Suppressor macrophage (primary cell): Measurements from ENCODE around the gene CASZ1.

Experiments used
- DNase-seq, 4 experiments: peaks; one replicate each; pipeline ENCODE4 v3.0.0-alpha.2; 2020 to 2022

Gene CASZ1

DNA sequence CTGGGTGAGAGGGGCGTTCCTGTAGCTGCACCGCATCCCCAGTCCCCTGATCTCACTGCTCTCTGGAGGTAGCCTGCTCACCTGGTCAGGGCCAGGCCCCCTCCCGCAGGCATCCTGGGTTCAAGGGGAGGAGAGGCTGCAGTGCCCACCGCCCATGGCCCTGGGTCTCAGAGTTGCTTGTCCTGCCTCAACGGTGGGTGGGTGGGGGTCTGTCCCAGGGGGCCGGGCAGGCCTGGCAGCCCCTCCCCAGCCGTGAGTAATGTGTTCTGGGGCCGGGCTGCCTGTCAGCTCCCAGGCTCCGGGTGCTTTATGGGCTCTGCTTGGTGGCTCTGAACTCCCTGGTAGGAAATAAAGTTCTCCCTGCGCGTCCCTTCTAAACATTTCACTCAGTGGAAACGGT, 126.9 kb downstream of the CASZ1 start:
- DNase-seq, result no peak

DNA sequence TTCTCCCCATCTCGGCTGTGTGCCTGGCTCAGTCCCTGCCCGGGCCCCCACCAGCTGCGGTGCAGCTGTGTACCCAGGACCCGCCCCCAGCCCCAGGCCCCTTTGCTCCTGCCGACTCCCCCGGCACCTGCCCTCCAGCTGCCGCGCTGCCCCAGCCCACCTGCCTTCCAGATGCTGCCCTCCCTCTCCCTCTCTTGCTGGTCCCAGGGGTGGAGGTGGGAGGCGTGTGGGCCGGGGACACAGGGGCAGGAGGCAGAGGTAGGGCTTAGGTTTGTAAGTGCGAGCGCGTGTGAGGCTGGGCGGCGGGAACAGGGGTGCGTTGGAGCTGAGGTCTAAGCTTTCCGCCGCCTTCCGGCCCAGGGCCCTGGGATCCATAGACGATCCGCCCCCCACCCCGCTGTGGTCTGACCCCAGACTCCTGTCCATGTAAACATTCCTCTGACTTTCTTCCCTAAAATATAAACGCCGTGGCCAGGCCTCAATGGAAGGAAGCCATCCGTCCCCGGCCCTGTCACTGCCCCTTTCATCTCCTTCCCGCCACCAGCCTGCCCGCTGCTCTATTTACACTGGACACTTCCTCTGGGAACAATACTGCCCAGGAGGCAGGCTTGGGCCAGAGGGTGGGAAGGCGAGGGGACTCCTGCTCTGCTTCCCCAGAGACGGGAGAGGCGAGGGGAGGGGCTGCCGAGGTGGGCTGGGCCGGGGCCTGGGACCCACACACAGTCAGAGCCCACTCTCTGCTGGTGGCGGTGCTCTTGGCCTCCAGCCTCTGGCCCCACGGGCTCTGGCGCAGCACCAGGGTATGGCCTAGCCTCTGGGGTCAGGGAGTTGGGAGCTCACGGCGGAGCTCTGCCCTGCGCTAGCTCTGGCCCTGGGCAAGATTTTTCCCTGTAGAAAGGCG, 128.3 kb downstream of the CASZ1 start:
- DNase-seq, result no peak

DNA sequence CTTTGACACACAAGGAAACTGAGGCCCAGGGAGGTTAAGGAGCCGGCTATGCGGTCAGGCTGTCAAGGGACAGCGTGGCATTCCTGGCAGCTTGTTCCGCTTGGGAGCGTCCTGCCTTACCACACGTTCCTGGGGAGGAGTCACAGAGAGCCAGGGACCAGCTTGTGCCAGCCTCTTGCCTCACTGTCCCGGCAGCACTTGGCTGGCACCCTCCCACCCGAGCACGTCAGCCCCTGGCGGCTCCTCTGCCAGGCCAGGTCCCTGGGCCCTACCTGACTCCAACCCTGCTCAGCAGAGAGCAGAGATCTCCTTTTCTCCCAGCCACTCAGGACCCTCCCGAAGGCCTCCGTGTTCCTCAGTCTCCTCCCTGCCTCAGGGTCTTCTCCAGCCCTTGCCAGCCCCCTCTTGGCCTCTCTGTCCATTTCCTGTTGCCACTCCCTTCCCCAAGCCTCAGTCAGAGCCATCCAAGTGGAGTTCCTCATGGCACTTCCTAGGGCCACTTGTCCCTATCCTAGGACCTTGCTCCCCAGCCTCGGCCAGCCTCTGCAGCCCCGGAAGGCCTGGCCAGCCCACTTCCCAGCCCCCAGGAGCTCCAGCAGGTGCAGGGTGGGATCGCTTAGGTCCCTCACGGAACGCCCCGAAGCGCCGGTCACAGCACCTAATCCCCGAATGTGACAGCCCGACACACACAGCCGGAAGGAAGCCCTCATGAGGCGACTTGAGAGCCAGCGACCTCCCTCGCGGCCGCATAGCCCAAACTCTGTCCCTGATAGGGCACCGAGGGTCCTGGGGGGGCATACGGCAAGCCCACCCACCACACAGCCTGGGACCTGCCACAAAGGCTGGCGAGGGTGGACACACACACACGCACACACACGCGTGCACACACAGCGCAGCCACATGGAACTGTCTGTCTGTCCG, 130.3 kb downstream of the CASZ1 start:
- no peak for DNase-seq

DNA sequence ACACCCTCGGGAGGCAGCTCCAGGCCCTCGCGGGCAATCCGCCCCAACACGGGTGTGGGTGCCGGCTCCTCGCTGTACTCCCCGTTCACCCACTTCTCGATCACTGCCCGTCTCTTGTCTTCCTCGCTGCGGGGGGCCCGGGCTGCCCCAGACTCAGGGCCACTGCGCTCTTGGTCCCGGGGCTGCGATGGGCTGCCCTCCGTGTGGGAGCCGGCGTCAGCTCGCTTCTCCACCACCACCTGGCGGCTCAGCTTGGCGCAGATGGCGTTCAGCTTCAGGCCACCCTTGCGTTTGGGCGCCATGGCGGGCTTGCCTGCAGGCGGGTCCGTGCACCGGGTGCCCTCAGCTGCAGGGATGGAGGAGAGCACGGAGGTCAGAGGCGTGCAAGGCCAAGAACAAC, 131.2 kb downstream of the CASZ1 start:
- no peak for DNase-seq

DNA sequence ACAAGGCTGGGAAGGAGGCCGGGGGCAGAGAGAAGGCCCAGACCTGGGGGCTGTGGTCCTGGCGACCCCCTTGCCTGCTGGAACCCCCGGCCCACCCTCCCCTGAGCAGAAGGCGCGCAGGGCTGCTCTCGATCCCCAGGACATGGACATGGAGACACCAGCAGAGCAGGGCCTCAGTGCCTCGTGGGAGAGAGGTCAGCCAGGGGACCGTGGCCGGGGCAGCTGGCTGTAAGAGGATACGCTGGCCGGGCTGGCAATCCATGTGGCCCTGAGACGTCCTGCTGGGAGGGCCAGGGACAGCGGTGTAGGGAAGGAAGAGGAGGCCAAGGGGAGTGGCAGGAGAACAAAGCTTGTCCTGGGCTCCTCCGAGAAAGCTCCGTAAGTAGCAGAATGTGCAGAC, 132.2 kb downstream of the CASZ1 start:
- DNase-seq, result no peak

DNA sequence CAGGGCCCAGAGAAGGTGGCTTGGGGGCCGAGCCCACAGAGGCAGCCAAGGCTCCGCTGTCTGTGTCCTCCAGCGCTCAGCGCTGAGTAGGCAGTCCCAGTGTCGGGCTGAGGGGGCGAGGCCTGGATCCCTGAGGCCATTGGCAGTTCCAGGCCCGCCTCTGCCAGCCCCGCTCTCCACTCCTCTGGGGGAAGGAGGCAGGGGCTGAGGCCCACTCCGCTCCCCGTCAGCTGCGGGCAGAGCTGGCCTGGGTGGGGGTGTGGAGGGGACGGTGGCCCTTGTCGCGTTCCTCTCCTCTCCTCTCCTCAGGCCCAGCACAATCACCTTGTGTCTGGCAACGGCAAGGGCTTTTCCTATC, 132.8 kb downstream of the CASZ1 start:
- no peak for DNase-seq

DNA sequence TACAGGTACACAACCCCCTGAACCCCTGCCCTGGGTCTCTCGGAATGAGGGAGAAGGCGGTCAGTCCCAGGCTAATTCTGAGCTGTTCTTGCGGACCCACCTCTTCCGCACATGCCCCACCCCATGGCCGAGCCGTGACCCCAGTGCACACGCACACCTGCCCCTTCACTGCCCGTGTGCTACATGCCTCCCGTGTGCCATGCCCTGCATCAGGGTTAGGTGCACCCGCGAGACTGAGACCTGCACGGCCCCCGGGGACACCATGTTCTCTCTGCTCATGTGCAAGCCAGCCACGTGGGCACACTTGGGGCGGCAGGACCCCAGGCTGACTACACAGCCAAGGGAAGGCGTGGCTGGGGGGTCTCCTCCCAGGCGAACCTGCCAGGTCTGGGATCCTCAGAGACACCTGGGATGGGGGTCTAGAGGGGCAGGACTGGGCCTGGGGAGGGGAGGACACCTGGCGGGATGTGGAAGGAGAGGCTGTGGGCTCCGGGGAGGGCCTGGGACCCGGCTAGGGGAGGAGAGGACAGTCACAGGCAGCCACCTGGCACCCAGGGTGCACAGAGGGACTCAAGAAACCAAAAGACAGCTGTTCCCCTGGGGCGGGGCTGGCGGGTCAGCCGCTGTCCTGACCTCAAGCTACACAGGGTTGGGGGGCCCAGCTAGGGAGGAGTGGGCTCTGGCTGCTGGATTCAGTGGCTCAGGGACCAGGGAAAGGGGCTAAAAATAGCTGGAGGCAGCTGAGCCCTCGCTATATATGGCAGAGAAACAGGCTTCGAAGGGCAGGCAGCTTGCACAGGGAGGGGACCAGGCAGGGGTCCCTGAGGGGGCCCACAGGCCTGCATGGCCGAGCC, 133.4 kb downstream of the CASZ1 start:
- DNase-seq, result no peak

DNA sequence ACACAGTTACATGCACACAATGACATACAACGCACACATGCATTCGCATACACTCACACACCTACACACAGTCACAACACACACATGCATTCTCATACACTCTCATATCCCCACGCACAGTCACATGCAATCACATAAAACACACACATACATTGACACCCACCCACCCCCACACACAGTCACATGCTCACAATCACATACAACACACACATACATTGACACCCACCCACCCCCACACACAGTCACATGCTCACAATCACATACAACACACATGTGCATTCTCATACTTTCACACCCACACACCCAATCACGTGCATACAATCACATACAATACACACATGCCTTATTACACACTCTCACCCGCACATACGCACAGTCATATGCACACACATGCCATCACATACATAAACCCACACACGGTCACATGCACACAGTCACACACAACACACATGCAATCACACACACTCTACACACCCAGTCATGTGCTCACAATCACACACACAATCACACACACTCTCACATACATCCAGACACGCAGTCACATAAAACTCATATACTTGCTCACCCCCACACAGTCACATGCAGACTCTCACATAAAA, 134.3 kb downstream of the CASZ1 start:
- DNase-seq, result no peak

DNA sequence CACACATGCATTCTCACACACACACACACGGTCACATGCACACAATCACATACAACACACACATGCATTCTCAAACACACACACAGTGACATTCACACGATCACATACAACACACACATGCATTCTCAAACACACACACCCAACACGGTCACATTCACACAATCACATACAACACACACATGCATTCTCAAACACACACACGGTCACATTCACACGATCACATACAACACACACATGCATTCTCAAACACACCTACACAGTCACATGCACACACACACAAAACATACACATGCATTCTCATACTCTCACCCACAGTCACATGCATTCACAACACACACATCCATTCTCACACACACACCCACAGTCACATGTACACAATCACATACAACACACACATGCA, 135.0 kb downstream of the CASZ1 start:
- no peak for DNase-seq

DNA sequence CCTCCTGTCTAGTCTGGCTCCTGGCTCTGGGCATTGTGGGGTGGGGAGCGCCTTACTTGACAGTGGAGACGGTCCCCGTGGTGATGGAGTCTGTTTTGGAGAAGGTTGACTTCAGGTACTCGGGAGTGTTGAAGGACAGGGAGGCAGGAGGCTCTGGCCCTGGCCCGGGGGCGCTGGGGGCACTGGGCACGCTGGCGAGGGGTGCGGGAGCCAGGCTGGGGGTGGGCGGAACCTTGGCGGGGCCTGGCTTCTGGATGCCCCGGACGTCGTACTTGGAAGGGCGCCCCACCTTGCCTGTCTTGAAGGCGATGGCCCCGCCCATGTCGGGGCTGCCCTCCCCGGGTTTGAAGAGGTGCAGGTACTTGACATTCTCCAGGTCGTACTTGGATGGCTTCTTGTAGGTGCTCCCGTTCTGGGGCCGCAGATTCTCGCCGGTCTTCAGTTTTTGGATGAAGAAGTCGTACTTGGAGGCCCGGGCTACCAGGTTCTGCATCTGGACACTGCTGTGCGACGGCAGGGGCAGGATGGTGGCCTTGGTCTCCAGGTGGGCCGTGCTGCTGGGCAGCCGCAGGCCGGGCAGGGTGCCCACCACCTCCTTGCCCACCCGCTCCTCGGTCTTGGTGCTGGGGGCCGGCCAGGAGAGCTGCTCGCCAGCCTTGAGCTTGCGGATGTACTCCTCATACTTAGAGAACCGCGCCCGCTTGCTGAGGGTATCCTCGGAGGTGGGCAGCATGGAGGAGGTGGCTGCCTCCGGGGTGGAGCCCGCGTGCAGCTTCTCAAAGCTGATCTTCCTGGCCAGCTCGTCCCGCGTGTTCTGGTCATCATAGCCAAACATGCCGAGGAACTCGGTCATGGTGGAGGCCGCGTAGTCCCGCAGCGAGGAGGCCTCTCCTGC, 136.6 kb downstream of the CASZ1 start:
- no peak for DNase-seq

DNA sequence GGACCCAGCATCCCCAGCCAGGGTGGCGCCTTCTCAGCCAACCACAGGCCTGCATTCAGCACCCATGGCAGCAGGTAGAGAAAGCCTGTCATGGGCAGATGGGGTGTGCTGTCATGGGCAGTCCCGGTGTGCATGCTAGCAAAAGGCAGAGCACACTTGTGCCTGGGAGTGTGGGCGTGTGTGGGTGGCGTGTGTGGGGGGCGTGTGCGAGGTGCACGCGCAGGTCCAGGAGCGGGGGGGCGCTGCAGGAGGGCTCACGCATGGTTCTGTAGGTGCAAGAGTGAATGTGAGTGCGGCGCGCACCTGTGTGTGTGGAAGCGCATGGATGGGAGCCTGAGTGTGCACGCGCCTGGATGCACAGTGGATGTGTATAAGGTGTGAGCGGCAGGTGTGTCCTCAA, 137.2 kb downstream of the CASZ1 start:
- no peak for DNase-seq

DNA sequence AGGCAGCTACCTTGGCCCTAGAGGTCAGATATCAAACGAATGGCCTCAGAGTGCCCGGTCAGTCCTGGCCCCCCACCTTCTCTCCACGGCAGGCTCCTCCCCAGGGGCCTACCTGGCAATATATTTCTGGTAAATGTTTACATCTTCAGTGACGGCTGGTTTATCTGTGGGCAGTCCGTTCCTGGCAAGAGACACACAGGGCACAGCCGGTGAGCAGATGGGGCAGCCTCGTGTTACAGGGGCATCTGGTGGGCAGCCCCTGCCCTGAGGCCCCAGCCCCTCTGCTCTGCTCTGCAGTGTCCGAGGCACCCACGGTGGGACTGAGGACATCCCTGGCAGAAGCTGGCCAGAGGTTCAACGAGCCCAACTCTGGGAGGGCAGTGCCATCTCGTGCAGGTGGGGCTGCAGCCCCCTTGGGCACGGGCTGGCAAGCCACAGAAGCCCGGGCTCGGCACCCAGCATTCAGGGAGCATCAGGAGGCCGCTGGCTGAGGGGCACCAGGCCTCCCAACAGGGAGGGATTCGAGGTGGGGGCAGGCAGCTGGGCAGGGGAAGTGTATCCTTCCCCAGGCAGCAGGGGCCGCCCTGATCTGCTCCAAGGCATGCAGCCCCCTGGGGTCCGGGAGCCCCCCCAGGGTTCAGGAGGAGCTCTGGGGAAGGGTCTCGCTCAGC, 137.9 kb downstream of the CASZ1 start:
- no peak for DNase-seq

DNA sequence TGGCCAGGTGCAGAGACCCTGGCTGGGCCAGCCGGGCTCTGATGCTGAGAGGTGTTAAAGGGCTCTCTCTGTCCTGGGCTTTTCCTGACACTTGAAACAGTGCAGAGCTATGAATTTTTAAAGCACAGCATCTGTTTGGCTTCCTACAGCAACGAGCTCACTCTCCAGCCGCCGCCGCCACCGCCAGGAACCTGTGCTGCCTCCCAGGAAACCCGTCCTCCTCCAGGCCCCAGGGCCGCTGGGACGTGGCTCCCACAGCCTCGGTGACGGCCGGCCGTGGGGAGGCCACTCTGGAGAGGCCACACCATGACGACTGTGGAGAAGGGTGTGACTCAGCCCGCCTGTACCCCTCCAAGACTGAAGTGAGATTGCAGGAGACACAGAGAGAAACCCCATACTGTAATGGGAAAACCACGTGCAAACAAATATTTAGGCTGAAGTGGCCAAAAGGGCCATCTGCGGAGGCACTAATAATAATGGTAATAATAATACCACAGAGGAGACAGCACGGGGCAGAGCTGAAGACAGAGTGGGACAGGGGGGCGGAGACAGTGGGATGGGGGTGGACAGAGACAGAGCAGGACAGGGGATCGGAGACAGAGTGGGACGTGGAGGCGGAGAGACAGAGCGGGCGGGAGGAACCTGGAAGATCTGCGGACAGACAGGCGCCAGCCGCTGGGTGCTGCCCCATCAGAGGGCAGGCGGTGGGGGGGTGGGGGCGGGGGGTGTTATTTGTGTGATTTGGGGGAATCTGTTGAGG, 139.2 kb downstream of the CASZ1 start:
- no peak for DNase-seq

DNA sequence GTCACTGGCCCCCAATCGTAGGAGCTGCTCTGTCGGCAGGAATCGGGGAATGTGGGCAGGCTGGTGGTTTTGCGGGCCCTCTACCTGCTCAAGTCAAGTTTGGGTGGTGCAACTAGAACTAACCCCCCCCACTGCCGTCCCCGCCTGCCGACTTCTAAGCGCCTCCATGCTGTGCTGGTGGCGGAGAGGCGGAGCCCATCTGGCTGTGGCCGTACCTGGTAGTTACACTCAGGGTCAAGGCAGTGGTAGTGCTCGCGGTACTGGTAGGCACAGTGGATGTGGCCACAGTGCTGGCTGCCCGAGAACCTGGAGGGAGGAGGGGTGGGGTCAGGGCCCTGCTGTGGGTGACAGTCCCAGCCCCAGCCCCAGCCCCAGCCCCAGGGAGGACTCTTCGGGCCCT, 140.0 kb downstream of the CASZ1 start:
- no peak for DNase-seq

DNA sequence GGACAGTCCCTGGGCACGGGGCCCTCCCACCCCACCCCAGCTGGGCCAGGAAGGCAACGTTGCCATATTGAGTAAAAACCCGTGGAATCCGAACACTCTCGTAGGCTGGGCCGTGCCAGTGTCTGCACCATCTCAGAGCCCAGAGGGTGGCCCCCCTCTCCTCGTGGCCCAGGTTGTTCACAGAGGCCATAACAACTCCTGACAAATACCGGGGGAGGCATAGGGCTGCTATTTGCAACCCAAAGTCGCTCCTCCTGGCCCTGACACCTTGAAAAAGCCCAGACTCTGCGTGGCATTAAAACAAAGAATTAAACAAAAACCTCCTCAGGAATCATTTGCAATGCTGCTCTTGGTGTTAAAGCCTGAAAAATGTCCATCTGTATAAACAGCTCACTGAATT, 141.4 kb downstream of the CASZ1 start:
- no peak for DNase-seq

DNA sequence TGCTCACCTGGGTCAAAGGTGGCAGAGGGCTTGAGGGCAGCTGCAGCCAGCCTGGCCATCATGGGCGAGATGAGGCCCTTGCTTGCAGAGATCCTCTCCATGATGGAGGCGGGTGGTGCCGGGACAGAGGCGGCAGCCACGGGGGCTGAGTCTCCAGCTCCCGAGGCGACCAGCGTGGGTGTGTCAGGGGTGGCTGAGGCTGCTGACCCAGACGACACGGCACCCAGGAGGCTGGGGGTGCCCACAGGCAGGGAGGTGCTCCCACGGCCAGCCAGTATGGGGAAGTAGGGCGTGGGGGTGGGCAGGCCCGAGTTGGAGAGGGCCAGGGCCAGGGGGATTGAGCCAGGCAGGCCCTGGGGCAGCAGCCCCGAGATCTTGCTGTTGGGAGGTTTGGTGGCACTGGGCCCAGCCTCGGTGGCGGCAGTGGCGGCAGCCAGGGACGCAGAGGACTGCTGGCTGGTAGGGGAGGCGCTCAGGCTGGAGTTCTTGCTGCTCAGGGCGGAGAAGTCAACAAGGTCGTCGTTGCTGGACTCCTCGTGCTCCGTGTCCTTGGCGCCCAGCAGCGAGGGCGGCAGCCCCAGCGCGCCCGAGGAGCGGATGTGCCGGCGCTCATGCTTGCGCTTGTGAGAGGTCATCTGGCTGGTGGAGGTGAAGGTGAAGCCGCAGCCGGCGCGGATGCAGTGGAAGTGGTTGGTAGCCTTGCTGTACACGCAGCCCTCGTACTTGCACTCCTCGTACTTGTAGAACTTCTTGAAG, 142.9 kb downstream of the CASZ1 start:
- DNase-seq, result no peak

DNA sequence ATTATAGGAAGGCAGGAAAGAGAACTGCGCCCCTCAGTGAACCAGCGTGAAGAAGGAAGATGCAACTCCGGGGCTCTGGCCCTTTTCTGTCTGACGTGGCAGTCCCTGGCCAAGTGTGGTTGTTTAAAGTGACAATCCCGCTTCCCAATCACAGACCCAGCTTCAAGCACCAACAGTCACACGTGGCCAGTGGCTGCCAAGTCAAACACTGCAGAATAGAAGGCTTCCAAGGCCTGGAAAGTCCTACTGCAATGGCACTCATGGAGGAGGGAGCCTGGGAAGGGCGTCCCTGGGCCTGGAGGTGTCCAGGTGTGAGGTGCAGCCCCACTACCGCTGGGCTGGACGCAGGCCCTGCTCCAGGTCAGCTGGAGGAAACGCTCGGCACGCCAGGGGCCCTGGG, 143.8 kb downstream of the CASZ1 start:
- no peak for DNase-seq

DNA sequence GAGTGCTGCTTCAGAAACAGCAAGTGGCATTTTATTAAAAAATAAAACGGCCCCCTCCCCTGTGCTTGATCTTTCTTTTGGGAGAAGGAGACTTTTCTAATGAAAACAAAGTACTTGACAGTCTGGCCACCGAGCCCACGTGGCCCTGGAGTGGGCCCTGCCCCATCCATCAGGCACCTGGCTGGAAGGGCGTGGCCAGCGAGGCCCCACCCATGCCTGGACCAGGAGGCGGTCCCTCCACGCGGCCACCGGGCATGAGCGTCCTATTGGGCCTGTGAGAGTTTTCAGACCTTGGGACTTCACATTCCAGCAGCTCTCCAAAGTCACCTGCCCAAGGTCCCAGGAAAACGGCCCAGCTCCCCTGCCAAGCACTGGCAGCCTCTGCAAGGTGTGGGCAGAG, 144.7 kb downstream of the CASZ1 start:
- no peak for DNase-seq

DNA sequence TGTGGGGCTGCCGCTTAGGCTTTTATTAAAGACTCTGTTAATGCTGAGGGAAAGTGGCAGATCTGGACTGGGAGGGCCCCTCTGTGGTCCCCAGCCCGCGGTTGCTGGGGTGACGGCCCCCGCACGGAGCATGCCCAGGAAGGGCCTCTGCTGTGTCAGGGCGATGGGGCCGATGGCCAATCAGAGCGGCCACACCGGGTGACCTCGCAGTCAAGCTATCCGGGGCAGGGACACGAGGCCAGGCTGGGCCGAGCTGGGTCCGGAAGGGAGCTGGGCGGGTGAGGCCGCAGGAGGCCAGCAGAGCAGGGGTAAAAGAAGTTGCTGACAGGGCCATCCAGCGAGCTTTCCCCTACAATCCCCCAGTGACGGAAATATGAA, 145.1 kb downstream of the CASZ1 start:
- no peak for DNase-seq
